Esophagus muscularis mucosa (tissue), 4 donors: Measurements from ENCODE around the gene DNER. TPM values are rescaled to one million over a fixed set of nuclear protein-coding genes. Genes with fewer than 3 reads are reported as not detected.

Experiments
- DNase-seq: peaks from one replicate; pipeline ENCODE4 v3.0.0-alpha.2; 2017; ENCODE audit errors: extremely low spot score
- H3K27ac ChIP-seq, 4 donors: fragments of 200-600 bp; sonication (generic); replicated peaks in 1 of 4; 1 replicate in 3 of 4; 2 replicates in 1 of 4; pipeline ENCODE4 v1.5.1; 2016 to 2019; ENCODE audit warnings: mild to moderate bottlenecking in 1 of 4
- H3K27me3 ChIP-seq, 4 donors: fragments of 200-600 bp; sonication (generic); one replicate each; pipeline versions ENCODE4 v1.5.1 to v1.6.0; 2016 to 2019
- H3K36me3 ChIP-seq, 4 donors: fragments of 200-600 bp; sonication (generic); one replicate each; pipeline ENCODE4 v1.5.1; 2016 to 2019
- H3K4me1 ChIP-seq, 4 donors: fragments of 200-600 bp; sonication (generic); one replicate each; pipeline ENCODE4 v1.5.1; 2016 to 2019
- H3K4me3 ChIP-seq, 4 donors: fragments of 200-600 bp; sonication (generic); 1 replicate in 2 of 4; 2 replicates in 2 of 4; pipeline ENCODE4 v1.5.1; 2016 to 2019; ENCODE audit warnings: mild to moderate bottlenecking in 4 of 4, moderate library complexity in 1 of 4
- H3K9me3 ChIP-seq, 4 donors: fragments of 200-600 bp; sonication (generic); 1 replicate in 3 of 4; 2 replicates in 1 of 4; pipeline ENCODE4 v1.5.1; 2016 to 2019
- EP300 ChIP-seq: sonication (generic); formaldehyde crosslinking; IDR thresholded peaks from one replicate; pipeline ENCODE4 v1.6.1; 2017; ENCODE audit warnings: antibody characterized with exemption
- POLR2A ChIP-seq: fragments of 450-650 bp; IDR thresholded peaks from one replicate; pipeline ENCODE4 v1.6.1; 2017; ENCODE audit warnings: antibody characterized with exemption, moderate library complexity, mild to moderate bottlenecking, low read depth
- POLR2AphosphoS5 ChIP-seq, 2 donors: sonication (generic); formaldehyde crosslinking; IDR thresholded peaks; one replicate each; pipeline ENCODE4 v1.6.1; 2017; ENCODE audit warnings: antibody characterized with exemption in 2 of 2
- WGBS: methylation state at CpG from one replicate; pipeline ENCODE4 v1.1.5; 2018; 5-methylcytosine and 5-hydroxymethylcytosine counted together
- intact Hi-C: fragments of 100-400 bp; cut with DNase I; formaldehyde crosslinking; loops from one replicate; pipeline ENCODE4 v1.15.1; 2023
- total RNA-seq, 4 donors: library from RNA; depleted of rRNA; stranded (reverse); fragments of >200 nt; gene quantifications; one replicate each; pipeline versions ENCODE4 v1.1.0 to v1.2.1, GENCODE V29; 2016
- TF ChIP-seq, protein P1 (sequence below), 3 experiments: fragments of 200-600 bp in 2 of 3; fragments of 450-650 bp in 1 of 3; sonication (generic) in 2 of 3; IDR thresholded peaks; one replicate each; pipeline ENCODE4 v1.5.1; 2017 to 2019; ENCODE audit warnings: antibody characterized with exemption in 3 of 3, mild to moderate bottlenecking in 2 of 3, moderate library complexity in 1 of 3

The DNER gene
- total RNA-seq, 4 donors from 2014 or later = 2.9 to 5.3 (median 4.6) TPM

GRCh38 chr2:229475778-229476177, 238.6 kb downstream of the DNER start:
- no peak for DNase-seq
- intact Hi-C loops = no loop called here
- Histone ChIP-seq H3K4me3 (no peak overlapping the region), H3K27ac (no peak overlapping the region), H3K27me3 (no peaks in the 10 kb centered on the region), H3K9me3 (no peaks in the 10 kb centered on the region), H3K4me1 (peaks cover 0 to 5% (median 0%) of the 10 kb centered on the region in 4 donors), H3K36me3 (no peaks in the 10 kb centered on the region)
- WGBS = 28% methylated on average over 7 of the region's 7 CpGs
- no peak for TF ChIP-seq POLR2A
- TF ChIP-seq POLR2AphosphoS5 (IDR thresholded peaks at IDR 0.05) = peak in 1 of 2 donors; percentile 8
- no peak for TF ChIP-seq EP300

GRCh38 chr2:229474125-229474524, 240.2 kb downstream of the DNER start:
- H3K27me3 ChIP-seq = no peaks in the 10 kb centered on the region
- H3K27ac ChIP-seq = no peak overlapping the region
- no peaks in the 10 kb centered on the region for H3K36me3 ChIP-seq
- TF ChIP-seq EP300 = no peak
- TF ChIP-seq POLR2A = no peak
- no peak for TF ChIP-seq POLR2AphosphoS5 (IDR thresholded peaks at IDR 0.05)
- TF ChIP-seq, protein P1, sequence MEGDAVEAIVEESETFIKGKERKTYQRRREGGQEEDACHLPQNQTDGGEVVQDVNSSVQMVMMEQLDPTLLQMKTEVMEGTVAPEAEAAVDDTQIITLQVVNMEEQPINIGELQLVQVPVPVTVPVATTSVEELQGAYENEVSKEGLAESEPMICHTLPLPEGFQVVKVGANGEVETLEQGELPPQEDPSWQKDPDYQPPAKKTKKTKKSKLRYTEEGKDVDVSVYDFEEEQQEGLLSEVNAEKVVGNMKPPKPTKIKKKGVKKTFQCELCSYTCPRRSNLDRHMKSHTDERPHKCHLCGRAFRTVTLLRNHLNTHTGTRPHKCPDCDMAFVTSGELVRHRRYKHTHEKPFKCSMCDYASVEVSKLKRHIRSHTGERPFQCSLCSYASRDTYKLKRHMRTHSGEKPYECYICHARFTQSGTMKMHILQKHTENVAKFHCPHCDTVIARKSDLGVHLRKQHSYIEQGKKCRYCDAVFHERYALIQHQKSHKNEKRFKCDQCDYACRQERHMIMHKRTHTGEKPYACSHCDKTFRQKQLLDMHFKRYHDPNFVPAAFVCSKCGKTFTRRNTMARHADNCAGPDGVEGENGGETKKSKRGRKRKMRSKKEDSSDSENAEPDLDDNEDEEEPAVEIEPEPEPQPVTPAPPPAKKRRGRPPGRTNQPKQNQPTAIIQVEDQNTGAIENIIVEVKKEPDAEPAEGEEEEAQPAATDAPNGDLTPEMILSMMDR (IDR thresholded peaks at IDR 0.05) = no peak
- intact Hi-C loops = no loop called here
- DNase-seq = peak; percentile 80
- H3K4me1 ChIP-seq = peaks cover 0 to 5% (median 0%) of the 10 kb centered on the region in 4 donors
- WGBS = 83% methylated on average over 4 of the region's 4 CpGs
- H3K9me3 ChIP-seq = no peaks in the 10 kb centered on the region
- H3K4me3 ChIP-seq = no peak overlapping the region

DNA sequence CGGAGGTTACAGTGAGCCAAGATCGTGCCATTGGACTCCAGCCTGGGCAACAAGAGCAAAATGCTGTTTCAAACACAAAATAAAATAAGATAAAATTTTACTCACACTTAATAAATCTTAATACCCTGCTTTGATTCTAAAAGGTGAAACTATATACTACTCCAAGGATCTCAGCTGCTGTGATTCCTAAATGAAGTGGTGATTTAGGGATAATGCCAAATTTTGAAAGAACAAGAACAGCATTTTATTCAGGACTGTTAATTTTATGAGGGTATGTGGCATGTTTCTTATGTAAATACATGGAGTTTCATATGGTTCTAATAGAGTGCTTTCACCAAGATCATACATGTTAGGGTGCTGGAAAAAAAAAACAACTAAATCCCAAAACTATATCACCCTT, 243.6 kb downstream of the DNER start:
- Histone ChIP-seq H3K4me3 (no peak overlapping the region), H3K4me1 (peaks cover 0 to 5% (median 0%) of the 10 kb centered on the region in 4 donors), H3K27ac (no peak overlapping the region), H3K9me3 (no peaks in the 10 kb centered on the region), H3K27me3 (no peaks in the 10 kb centered on the region), H3K36me3 (no peaks in the 10 kb centered on the region)
- 98% methylated on average over 2 of the region's 2 CpGs for WGBS
- DNase-seq = no peak
- intact Hi-C loops = no loop called here
- TF ChIP-seq EP300 (no peak), POLR2AphosphoS5 (IDR thresholded peaks at IDR 0.05) (no peak)

DNA sequence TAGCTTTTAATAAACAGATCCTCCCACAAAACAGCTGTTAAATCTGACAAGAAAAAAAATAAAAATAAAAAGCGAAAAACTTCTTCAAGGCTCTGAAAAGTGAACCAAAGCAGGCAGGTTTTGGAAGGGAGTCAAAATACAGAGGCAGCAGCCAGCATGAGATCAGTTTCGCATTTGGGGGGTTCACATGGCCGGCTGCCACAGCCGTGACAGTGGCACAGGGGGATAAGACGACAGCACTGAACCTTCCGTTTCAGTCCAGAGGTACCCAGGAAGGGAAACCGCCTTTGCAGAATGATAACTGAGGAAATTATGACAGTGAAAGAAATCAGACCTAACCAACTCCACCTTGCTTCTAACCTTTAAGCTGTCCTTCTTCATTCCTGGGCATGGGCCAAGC, 246.6 kb downstream of the DNER start:
- TF ChIP-seq POLR2AphosphoS5 (IDR thresholded peaks at IDR 0.05) = no peak
- TF ChIP-seq, protein P1 (IDR thresholded peaks at IDR 0.05) = no peak
- TF ChIP-seq EP300 = no peak
- TF ChIP-seq POLR2A = no peak
- DNase-seq = no peak
- Histone ChIP-seq H3K9me3 (no peaks in the 10 kb centered on the region), H3K4me1 (no peaks in the 10 kb centered on the region), H3K27me3 (no peaks in the 10 kb centered on the region), H3K27ac (no peak overlapping the region), H3K36me3 (no peaks in the 10 kb centered on the region), H3K4me3 (no peak overlapping the region)
- WGBS = 54% methylated on average over 7 of the region's 7 CpGs
- intact Hi-C loops = no loop called here

GRCh38 chr2:229463841-229464346, 250.5 kb downstream of the DNER start:
- intact Hi-C loops = no loop called here
- Histone ChIP-seq H3K4me3 (no peak overlapping the region), H3K9me3 (no peaks in the 10 kb centered on the region), H3K4me1 (no peaks in the 10 kb centered on the region), H3K27ac (peak overlapping the region in 1 of 4 donors; percentile 10), H3K27me3 (no peaks in the 10 kb centered on the region), H3K36me3 (no peaks in the 10 kb centered on the region)
- 70% methylated on average over 2 of the region's 2 CpGs for WGBS
- TF ChIP-seq, protein P1 (IDR thresholded peaks at IDR 0.05) = no peak
- no peak for TF ChIP-seq EP300
- no peak for TF ChIP-seq POLR2A
- TF ChIP-seq POLR2AphosphoS5 (IDR thresholded peaks at IDR 0.05) = no peak
- DNase-seq = no peak

GRCh38 chr2:229462112-229462511, 252.2 kb downstream of the DNER start:
- no peak overlapping the region for H3K27ac ChIP-seq
- no peak for DNase-seq
- no peaks in the 10 kb centered on the region for H3K27me3 ChIP-seq
- intact Hi-C loops = no loop called here
- H3K36me3 ChIP-seq = no peaks in the 10 kb centered on the region
- no peak for TF ChIP-seq POLR2A
- no peak for TF ChIP-seq POLR2AphosphoS5 (IDR thresholded peaks at IDR 0.05)
- TF ChIP-seq, protein P1 (IDR thresholded peaks at IDR 0.05) = no peak
- no peak for TF ChIP-seq EP300
- H3K4me3 ChIP-seq = no peak overlapping the region
- no peaks in the 10 kb centered on the region for H3K4me1 ChIP-seq
- no peaks in the 10 kb centered on the region for H3K9me3 ChIP-seq
